ENCODE data around the gene BANF2. TPM values are rescaled to one million over a fixed set of nuclear protein-coding genes. Genes with fewer than 3 reads are reported as not detected.

The BANF2 gene
- total RNA-seq, 1 experiment from 2014 or later = not detected

- TF ChIP-seq, protein P1, sequence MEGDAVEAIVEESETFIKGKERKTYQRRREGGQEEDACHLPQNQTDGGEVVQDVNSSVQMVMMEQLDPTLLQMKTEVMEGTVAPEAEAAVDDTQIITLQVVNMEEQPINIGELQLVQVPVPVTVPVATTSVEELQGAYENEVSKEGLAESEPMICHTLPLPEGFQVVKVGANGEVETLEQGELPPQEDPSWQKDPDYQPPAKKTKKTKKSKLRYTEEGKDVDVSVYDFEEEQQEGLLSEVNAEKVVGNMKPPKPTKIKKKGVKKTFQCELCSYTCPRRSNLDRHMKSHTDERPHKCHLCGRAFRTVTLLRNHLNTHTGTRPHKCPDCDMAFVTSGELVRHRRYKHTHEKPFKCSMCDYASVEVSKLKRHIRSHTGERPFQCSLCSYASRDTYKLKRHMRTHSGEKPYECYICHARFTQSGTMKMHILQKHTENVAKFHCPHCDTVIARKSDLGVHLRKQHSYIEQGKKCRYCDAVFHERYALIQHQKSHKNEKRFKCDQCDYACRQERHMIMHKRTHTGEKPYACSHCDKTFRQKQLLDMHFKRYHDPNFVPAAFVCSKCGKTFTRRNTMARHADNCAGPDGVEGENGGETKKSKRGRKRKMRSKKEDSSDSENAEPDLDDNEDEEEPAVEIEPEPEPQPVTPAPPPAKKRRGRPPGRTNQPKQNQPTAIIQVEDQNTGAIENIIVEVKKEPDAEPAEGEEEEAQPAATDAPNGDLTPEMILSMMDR (conservative IDR thresholded peaks at IDR 0.05) = no peak
- Histone ChIP-seq H2BK12ac (ENCODE audit: insufficient read length, low read depth, low read length) (no peak overlapping the region), H2AFZ (ENCODE audit: low read length) (no peak overlapping the region), H2BK120ac (ENCODE audit: low read depth, low read length, poor library complexity, severe bottlenecking) (no peak overlapping the region), H3K27me3 (ENCODE audit: insufficient read depth, low read length) (no peaks in the 10 kb centered on the region), H3K56ac (ENCODE audit: insufficient read length, low read depth, low read length) (no peak overlapping the region), H2BK15ac (ENCODE audit: low read depth, low read length) (no peak overlapping the region), H4K20me1 (ENCODE audit: control insufficient read depth, insufficient read depth, insufficient read length) (no peaks in the 10 kb centered on the region), H3K23ac (ENCODE audit: insufficient read length, low read depth, low read length) (no peak overlapping the region), H3K4me2 (ENCODE audit: insufficient read depth, insufficient read length, low read length) (no peak overlapping the region), H3K18ac (ENCODE audit: insufficient read length, low read depth, low read length) (no peak overlapping the region), H2BK20ac (ENCODE audit: low read depth, low read length, poor library complexity, severe bottlenecking) (no peak overlapping the region), H4K8ac (replicated peaks; ENCODE audit: insufficient read length, low read depth, low read length) (no peak overlapping the region), H3K4ac (ENCODE audit: low read depth, low read length) (no peak overlapping the region), H2BK5ac (ENCODE audit: insufficient read length, low read length) (no peak overlapping the region), H4K5ac (ENCODE audit: insufficient read length, low read depth, low read length) (no peak overlapping the region), H3K9ac (ENCODE audit: extremely low read depth, insufficient read length, low read length) (no peak overlapping the region), H3K4me1 (ENCODE audit: insufficient read depth, low read length) (peaks cover 2% of the 10 kb centered on the region), H3K79me2 (ENCODE audit: insufficient read depth, low read length) (peaks cover 22% of the 10 kb centered on the region; the same call in 1 of the 2 replicates), H3K9me3 (ENCODE audit: control insufficient read depth, low read depth, low read length) (no peaks in the 10 kb centered on the region), H2AK5ac (ENCODE audit: insufficient read length, low read length) (no peak overlapping the region), H3K14ac (ENCODE audit: insufficient read depth, low read length) (no peak overlapping the region), H3K79me1 (ENCODE audit: insufficient read depth, low read depth, low read length, poor library complexity, severe bottlenecking) (peaks cover 7% of the 10 kb centered on the region), H4K91ac (ENCODE audit: insufficient read length, low read depth, low read length) (no peak overlapping the region), H3K27ac (ENCODE audit: insufficient read length, low read depth, low read length) (no peak overlapping the region), H3T11ph (ENCODE audit: low read length) (no peak overlapping the region), H3K23me2 (ENCODE audit: insufficient read length, low read depth, low read length, poor library complexity, severe bottlenecking) (no peaks in the 10 kb centered on the region)
- Mint-ChIP-seq H3K27ac (no peak overlapping the region), H3K36me3 (ENCODE audit: insufficient read depth in 1 of 3, low read depth in 3 of 3) (peaks cover 4 to 10% (median 6%) of the 10 kb centered on the region in 3 experiments; a peak in 5 of 7 replicates), H3K9me3 (no peaks in the 10 kb centered on the region), H3K4me1 (peaks cover 31 to 45% of the 10 kb centered on the region in 2 experiments), H3K4me3 (no peak overlapping the region), H3K27me3 (ENCODE audit: low read depth) (no peaks in the 10 kb centered on the region)
- DNase-seq = no peak
- no CpG with 5 or more reads among the region's 2 CpGs for WGBS (ENCODE audit: extremely low coverage, insufficient read length, low lambda C conversion rate)
Measured at GRCh38 chr20:17666481-17666880, 33.3 kb upstream of the BANF2 start.
